ENCODE results near the gene SH3PXD2A.

- TF ChIP-seq ATF3 (IDR thresholded peaks at IDR 0.05; ENCODE audit: borderline replicate concordance, extremely low read depth, low read depth, low read length) (no peak), IRF4 (IDR thresholded peaks at IDR 0.05; ENCODE audit: low read depth, low read length) (no peak), EZH2 (IDR thresholded peaks at IDR 0.05; ENCODE audit: borderline replicate concordance, control insufficient read depth, low read depth, low read length) (no peak), CTCF (IDR thresholded peaks at IDR 0.05 in 2 of 3, conservative IDR thresholded peaks at IDR 0.05 in 1 of 3; ENCODE audit: control insufficient read depth in 2 of 3, extremely low read depth in 1 of 3, insufficient read depth in 1 of 3, low read depth in 3 of 3, low read length in 3 of 3) (no peak), RAD21 (IDR thresholded peaks at IDR 0.05; ENCODE audit: insufficient read depth, low read depth, low read length) (no peak), E2F8 (IDR thresholded peaks at IDR 0.05; ENCODE audit: low read depth, partially characterized antibody) (no peak), TCF12 (IDR thresholded peaks at IDR 0.05; ENCODE audit: low read depth, low read length) (no peak), REST (IDR thresholded peaks at IDR 0.05; ENCODE audit: low read depth, low read length) (no peak)
These were observed 1.1 kb downstream of the SH3PXD2A start for GRCh38 chr10:103854265-103854685.

Data from GM12878 (cell line).